ENCODE measurements around the gene UBR4. TPM values are rescaled to one million over a fixed set of nuclear protein-coding genes. Genes with fewer than 3 reads are reported as not detected.

The UBR4 gene
- total RNA-seq, 2 experiments from 2014 or later, result 109 to 110 TPM

DNA sequence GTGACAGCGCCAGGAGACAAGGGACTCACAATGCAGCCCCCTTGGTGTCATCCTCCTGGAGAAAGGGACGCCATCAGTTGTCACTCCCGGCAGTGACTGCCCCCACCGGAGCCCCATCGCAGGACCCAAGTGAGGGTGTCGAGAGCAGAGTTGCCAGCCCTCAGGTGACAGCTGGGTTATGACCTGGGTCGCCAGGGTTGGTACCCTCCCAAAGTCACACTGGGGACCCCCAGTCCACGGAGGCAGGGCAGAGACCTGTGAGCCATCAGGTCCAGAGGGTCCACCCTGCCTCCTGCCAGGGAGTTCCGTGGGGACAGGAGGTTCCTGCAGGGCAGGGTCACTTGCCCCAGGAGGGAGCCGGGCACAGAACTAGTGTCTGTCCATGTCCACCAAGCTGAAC lies 175.3 kb downstream of the UBR4 start:
- no peaks in the 10 kb centered on the region for H3K36me3 Mint-ChIP-seq
- DNase-seq, result no peak
- no peak overlapping the region for H3K27ac Mint-ChIP-seq
- H3K4me3 Mint-ChIP-seq, result no peak overlapping the region
- H3K9me3 Mint-ChIP-seq, result no peaks in the 10 kb centered on the region
- H3K4me1 Mint-ChIP-seq, result no peaks in the 10 kb centered on the region
- H3K27me3 Mint-ChIP-seq, result peaks cover 7% of the 10 kb centered on the region

DNA sequence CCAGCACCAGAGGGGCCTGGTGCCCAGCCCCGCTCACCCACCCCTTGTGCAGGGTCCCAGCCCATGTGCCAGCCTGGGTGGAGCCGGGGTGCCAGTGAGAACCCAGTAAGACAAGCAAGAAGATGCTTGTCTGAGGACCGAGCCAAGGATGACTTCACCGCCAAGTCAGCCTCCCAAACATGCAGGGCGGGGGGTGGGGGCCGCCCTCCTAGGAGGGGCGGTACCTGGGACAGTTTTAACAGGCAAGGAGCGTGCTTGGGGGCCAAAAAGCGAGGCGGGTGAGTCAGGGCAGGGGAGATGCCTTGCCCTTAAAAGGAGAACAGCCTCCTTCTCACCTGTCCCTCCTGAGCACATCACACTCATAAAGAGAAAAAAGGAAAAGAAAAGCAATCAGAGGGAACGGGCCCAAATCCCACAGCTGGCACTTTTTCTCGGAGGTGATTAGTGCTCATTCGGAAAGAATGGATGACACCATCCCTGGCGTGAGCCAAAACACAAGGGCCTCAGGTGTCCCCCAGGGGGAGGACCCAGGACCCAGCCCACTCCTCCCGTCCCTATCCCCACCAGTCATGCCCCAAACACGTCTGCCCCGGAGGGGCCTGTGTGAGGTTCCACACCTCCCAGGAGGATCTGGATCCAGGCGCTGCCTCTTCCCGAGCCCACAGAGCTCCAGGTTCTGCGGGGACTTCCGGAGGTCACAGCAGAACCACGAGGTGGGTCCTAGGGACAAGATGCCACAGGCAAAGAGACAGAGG lies 176.0 kb downstream of the UBR4 start:
- H3K36me3 Mint-ChIP-seq, result no peaks in the 10 kb centered on the region
- DNase-seq, result no peak
- H3K27ac Mint-ChIP-seq, result no peak overlapping the region
- H3K4me1 Mint-ChIP-seq, result no peaks in the 10 kb centered on the region
- H3K9me3 Mint-ChIP-seq, result no peaks in the 10 kb centered on the region
- H3K27me3 Mint-ChIP-seq, result peaks cover 10% of the 10 kb centered on the region
- no peak overlapping the region for H3K4me3 Mint-ChIP-seq

DNA sequence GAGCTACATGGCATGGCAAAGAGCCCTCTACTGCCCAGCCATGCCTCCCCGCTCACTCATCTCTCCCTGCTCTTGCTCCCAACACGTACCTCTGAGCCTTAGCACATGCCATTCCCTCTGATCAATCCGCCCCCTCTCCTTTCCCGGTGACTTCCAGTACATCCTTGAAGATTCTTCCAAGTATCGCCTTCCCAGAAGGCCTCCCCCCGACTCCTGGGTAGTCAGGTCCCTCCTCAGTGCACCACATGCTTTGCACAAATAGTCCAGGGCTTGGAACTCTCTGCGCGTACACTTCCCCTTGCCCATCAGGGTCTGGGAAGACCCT lies 176.6 kb downstream of the UBR4 start:
- no peak for DNase-seq
- Mint-ChIP-seq H3K9me3 (no peaks in the 10 kb centered on the region), H3K4me3 (no peak overlapping the region), H3K4me1 (no peaks in the 10 kb centered on the region), H3K27ac (no peak overlapping the region), H3K27me3 (peaks cover 10% of the 10 kb centered on the region), H3K36me3 (no peaks in the 10 kb centered on the region)

DNA sequence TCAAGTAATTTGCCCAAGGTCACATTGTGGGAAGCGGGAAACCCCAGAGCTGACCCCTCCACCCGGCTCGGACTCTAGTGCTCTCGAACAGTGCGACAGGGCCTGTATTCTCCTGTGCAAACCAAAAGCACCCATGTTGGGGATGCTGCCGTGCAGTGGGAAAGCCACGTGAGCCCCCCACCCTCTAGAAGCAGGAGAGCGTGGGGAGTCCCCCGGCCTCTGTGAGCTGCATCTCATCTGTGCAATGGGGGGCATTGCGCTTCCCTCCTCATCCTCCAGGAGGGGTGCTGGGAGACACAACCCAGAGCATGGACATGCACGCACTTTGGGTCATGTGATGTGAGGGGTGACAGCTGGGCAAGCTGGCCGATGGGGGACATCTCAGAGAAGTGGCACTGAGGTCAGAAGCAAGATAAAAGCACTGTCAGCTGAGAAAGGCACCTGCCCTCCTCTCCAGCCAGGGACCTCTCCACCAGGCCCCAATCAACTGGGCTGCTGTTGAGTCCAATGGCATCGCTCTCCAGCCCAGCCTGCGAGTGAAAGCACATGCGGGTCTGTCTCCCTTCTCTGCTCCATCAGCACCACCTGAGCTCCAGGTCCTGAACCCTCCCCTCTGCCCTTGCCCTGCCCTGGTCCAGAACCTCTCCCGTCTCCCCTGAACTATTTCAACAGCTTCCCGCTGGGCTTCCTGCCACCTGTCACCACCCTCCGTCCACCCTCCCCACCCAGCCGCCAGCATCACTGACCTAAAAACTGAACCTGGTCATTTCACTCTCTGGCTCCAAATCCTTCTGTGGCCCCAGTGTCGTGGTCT lies 177.2 kb downstream of the UBR4 start:
- Mint-ChIP-seq H3K36me3 (no peaks in the 10 kb centered on the region), H3K27ac (no peak overlapping the region), H3K27me3 (peaks cover 12% of the 10 kb centered on the region), H3K4me3 (no peak overlapping the region), H3K9me3 (no peaks in the 10 kb centered on the region), H3K4me1 (peaks cover 1% of the 10 kb centered on the region)
- no peak for DNase-seq

GRCh38 chr1:19032413-19032695 lies 177.7 kb downstream of the UBR4 start:
- no peaks in the 10 kb centered on the region for H3K36me3 Mint-ChIP-seq
- no peak overlapping the region for H3K27ac Mint-ChIP-seq
- peaks cover 18% of the 10 kb centered on the region for H3K27me3 Mint-ChIP-seq
- no peak for DNase-seq
- H3K4me1 Mint-ChIP-seq, result peaks cover 3% of the 10 kb centered on the region
- no peak overlapping the region for H3K4me3 Mint-ChIP-seq
- no peaks in the 10 kb centered on the region for H3K9me3 Mint-ChIP-seq

DNA sequence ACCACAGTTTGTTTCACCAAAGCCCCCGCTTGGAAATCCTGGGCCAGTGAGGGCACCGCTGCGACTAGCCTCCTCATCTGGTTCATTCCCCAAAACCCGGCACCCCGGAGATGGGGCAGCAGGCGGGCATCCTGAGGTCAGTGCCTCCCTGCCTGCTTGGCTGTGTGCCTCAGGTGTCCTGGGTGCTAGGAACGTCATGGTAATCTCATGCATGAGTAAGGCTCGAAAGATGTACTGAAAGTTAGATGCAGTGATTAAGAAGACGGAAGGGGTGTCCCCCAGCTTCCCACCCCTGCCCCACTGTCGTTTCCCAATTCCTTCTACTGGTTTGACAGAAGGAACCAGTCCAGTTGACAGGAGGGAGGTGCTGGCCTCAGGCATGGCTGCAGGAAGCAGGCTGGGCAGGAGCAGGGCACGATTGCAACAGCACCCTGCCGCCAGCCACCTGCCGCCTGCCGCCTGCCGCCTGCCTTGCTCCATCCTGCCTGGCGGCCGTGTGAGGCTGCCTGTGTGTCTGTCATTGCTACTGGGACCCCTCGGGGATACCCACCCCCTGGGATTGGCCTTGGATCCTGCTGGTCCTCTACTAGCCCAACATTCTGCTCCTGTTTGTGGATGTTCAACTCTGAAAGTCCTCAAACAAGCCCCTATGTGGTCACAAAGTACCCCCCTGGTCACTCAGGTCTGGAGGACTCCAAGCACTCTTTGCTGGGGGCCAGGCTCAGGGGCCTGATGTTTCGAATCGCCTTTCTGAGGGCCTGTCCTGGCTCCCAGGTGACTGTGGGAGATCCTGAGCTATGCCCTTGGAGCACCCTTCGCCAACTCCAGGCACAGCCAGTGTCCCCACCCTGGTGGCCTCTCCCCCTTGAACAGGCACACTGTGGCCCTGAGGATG lies 180.6 kb downstream of the UBR4 start:
- Mint-ChIP-seq H3K4me1 (peaks cover 3% of the 10 kb centered on the region), H3K9me3 (peaks cover 1% of the 10 kb centered on the region), H3K4me3 (no peak overlapping the region), H3K36me3 (no peaks in the 10 kb centered on the region), H3K27ac (no peak overlapping the region), H3K27me3 (peaks cover 22% of the 10 kb centered on the region)
- no peak for DNase-seq

DNA sequence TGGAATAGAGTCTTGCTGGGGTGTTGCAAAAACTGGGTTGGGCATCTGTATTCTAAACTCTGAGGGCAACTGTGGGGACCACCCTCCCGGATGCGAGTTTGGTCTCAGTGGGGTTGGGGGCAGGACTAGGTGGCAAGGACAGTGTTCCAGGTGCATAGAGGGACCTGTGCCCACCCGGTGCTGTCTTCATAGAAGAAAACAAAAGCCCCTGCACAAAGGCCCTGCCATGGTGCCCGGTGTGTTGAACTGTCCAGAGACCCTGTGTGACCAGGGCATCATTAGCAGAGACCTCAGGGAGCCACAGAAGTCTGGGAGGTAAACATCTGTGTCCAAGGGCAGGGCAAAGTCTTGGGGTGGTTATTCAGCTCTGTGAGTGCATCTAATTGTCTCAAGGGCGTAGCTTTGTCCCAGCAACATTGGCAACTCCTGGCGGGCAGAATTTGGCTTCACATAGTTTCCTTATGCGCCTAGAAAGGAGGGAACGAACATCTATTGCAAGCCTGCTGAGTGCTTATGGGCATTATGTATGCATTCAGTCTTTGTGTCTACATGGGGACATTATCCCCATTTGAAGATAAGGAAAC lies 181.4 kb downstream of the UBR4 start:
- peaks cover 3% of the 10 kb centered on the region for H3K4me1 Mint-ChIP-seq
- H3K27ac Mint-ChIP-seq, result no peak overlapping the region
- no peak overlapping the region for H3K4me3 Mint-ChIP-seq
- H3K27me3 Mint-ChIP-seq, result peaks cover 22% of the 10 kb centered on the region
- H3K9me3 Mint-ChIP-seq, result peaks cover 6% of the 10 kb centered on the region
- H3K36me3 Mint-ChIP-seq, result no peaks in the 10 kb centered on the region
- no peak for DNase-seq

DNA sequence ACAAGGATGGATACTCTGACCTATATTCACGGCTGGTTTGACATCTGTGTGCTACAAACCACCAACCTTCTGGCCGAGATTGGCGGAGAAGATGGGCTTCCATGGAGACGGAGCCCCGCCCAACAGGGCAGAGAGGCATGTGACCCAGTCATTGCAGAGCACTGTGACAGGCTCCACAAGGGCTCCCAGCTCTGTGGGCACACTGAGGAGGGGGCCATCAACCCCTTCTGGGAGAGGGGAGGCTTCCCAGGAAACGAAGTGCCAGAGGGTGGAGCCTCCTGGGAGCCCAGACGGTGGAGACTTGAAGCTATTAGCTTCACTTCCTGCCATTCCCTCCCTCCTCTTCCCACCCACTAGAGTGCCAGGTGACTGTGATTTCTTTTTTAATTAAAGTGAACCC lies 182.0 kb downstream of the UBR4 start:
- Mint-ChIP-seq H3K4me3 (no peak overlapping the region), H3K27ac (no peak overlapping the region), H3K4me1 (peaks cover 3% of the 10 kb centered on the region), H3K27me3 (peaks cover 22% of the 10 kb centered on the region), H3K9me3 (peaks cover 6% of the 10 kb centered on the region), H3K36me3 (no peaks in the 10 kb centered on the region)
- DNase-seq, result no peak

Other genes with a start within 250 kb of the UBR4 start
- 10 to 100 TPM; 49.9 to 53.8 TPM for gene EMC1, start 41.3 kb upstream of the UBR4 start, total RNA-seq
- 100 to 1,000 TPM; 137 to 149 TPM for gene MRTO4, start 41.5 kb upstream of the UBR4 start, total RNA-seq
- gene AKR7A3, start 78.5 kb upstream of the UBR4 start, total RNA-seq, result under 1 TPM; 0.37 to 0.52 TPM
- 10 to 100 TPM; 37.4 to 43.0 TPM for gene AKR7A2, start 101.9 kb upstream of the UBR4 start, total RNA-seq
- 1 to 10 TPM; 6.5 to 6.8 TPM for gene SLC66A1, start 102.1 kb upstream of the UBR4 start, total RNA-seq

Measured in activated naive CD8-positive, alpha-beta T cell treated with anti-CD3 and anti-CD28 coated beads for 36 hours (primary cell).